ENCODE measurements around the gene CBX8. TPM values are rescaled to one million over a fixed set of nuclear protein-coding genes. Genes with fewer than 3 reads are reported as not detected.

The CBX8 gene
- total and polyA plus RNA-seq, 7 donors, result 0.28 to 5.6 (median 1.8) TPM

DNA sequence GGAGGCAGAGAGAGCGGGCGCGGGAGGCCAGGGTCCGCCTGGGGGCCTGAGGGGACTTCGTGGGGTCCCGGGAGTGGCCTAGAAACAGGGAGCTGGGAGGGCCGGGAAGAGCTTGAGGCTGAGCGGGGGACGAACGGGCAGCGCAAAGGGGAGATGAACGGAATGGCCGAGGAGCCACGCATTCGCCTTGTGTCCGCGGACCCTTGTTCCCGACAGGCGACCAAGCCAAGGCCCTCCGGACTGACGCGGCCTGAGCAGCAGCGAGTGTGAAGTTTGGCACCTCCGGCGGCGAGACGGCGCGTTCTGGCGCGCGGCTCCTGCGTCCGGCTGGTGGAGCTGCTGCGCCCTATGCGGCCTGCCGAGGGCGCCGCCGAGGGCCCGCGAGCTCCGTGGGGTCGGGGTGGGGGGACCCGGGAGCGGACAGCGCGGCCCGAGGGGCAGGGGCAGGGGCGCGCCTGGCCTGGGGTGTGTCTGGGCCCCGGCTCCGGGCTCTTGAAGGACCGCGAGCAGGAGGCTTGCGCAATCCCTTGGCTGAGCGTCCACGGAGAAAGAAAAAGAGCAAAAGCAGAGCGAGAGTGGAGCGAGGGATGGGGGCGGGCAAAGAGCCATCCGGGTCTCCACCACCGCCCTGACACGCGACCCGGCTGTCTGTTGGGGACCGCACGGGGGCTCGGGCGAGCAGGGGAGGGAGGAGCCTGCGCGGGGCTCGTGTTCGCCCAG is 43.6 kb upstream of the CBX8 start:
- Histone ChIP-seq H3K9me3 (no peaks in the 10 kb centered on the region), H3K4me1 (peaks cover 0 to 87% (median 80%) of the 10 kb centered on the region in 4 donors), H3K27ac (peak overlapping the region in 2 of 4 donors; percentile 71 to 80), H3K4me3 (peak overlapping the region in 2 of 4 donors; percentile 76 to 84), H3K36me3 (peaks cover 0 to 2% (median 0%) of the 10 kb centered on the region in 4 donors), H3K27me3 (peaks cover 37 to 57% (median 40%) of the 10 kb centered on the region in 3 donors)
- TF ChIP-seq POLR2A (IDR thresholded peaks at IDR 0.05) (no peak), EP300 (IDR thresholded peaks at IDR 0.05) (no peak), CTCF (IDR thresholded peaks at IDR 0.05) (peak in 1 of 4 experiments; percentile 10), POLR2AphosphoS5 (IDR thresholded peaks at IDR 0.05) (peak in 2 of 4 donors; percentile 3 to 48)
- intact Hi-C loops (cut with DNase I), result loop anchor here (1.0 to 5.0 kb wide), 3 partner anchors 44 to 422 kb away; partner anchors contain the start of gene RNF213
- peak; percentile 92 for DNase-seq
- 5 to 8% methylated on average over 74 of the region's 74 CpGs for WGBS, 2 donors

DNA sequence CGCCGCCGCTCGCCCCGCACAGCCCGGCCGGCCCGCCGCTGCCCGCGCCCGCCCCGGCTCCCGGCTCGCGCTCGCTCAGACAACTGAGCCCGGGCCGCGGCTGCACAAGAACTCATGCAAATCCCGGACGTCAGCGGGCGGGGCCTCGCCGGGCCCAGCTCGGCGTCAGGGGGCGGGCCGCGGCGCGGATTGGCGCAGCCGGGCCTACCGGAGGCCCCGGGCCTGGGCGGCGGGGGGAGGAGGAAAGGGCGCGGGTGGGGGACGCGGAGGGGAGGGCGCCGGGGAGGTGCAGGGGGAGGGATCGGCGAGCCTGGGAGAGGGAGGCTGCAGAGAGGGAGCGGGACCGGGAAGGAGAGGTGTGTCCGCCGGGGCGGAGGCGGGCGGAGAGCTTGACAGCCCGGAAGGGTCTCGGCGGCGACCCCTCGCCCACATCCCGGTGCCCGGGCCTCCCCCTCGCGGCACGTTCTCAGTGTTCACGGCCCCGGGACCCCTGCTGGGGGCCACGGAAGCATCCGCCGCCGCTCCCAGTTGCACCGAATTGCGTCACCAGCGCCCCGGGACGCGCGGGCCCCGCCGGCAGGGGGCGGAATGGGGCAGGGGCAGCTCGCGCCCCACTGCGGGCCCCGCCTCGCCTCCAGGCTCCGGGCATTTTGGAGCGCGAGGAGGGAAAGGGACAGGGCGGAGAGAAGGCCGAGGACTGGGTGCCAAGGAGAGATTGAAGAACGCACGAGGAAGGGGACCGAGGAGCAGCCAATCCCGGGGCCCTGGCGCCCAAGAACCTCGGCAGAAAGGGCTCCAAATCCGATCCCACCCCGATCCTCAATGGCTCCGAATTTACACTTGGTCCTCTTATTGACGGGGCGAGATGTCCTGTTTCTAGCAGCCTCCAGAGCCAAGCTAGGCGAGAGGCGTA is 42.7 kb upstream of the CBX8 start, which contains the start of gene CBX4:
CBX4 (minus strand) TSS at position 85 of the 913 bp plus-strand sequence. CDS start 189 bp downstream, outside the sequence.
- H3K27me3 ChIP-seq, result peaks cover 37 to 53% (median 41%) of the 10 kb centered on the region in 3 donors
- no peaks in the 10 kb centered on the region for H3K9me3 ChIP-seq
- WGBS, 2 donors, result 2% methylated on average over 103 of the region's 103 CpGs
- peak within 1 kb of the TSS; percentile 35 to 84 (median 76) for H3K4me3 ChIP-seq
- H3K4me1 ChIP-seq, result peaks cover 0 to 79% (median 73%) of the 10 kb centered on the region in 4 donors
- H3K27ac ChIP-seq, result peak within 1 kb of the TSS; percentile 90 to 98 (median 97)
- TF ChIP-seq CTCF (IDR thresholded peaks at IDR 0.05) (peak in 3 of 4 experiments; percentile 41 to 53 (median 45)), EP300 (IDR thresholded peaks at IDR 0.05) (no peak), POLR2A (IDR thresholded peaks at IDR 0.05) (peak in 1 of 2 donors; percentile 25), POLR2AphosphoS5 (IDR thresholded peaks at IDR 0.05) (peak; percentile 83 to 95 (median 92))
- peaks cover 2 to 10% (median 5%) of the 10 kb centered on the region in 4 donors for H3K36me3 ChIP-seq
- intact Hi-C loops (cut with DNase I), result loop anchor here (1.0 to 5.0 kb wide), 5 partner anchors 29 to 423 kb away; partner anchors contain the start of genes CBX2 and RNF213
- peak; percentile 98 for DNase-seq

GRCh38 chr17:79838522-79839274 is 41.8 kb upstream of the CBX8 start:
- DNase-seq, result no peak
- peaks cover 9 to 19% (median 15%) of the 10 kb centered on the region in 4 donors for H3K36me3 ChIP-seq
- no peaks in the 10 kb centered on the region for H3K9me3 ChIP-seq
- WGBS, 2 donors, result 1% methylated on average over 67 of the region's 67 CpGs
- TF ChIP-seq POLR2A (IDR thresholded peaks at IDR 0.05) (no peak), POLR2AphosphoS5 (IDR thresholded peaks at IDR 0.05) (peak in 3 of 4 donors; percentile 26 to 39 (median 28))
- H3K4me3 ChIP-seq, result peak overlapping the region; percentile 35 to 84 (median 76)
- peaks cover 37 to 53% (median 47%) of the 10 kb centered on the region in 3 donors for H3K27me3 ChIP-seq
- intact Hi-C loops (cut with DNase I), result loop anchor here (2.0 to 5.0 kb wide), 2 partner anchors 28 to 61 kb away; partner anchors contain the start of gene CBX2
- peaks cover 0 to 70% (median 64%) of the 10 kb centered on the region in 4 donors for H3K4me1 ChIP-seq
- H3K27ac ChIP-seq, result peak overlapping the region; percentile 90 to 98 (median 97)

DNA sequence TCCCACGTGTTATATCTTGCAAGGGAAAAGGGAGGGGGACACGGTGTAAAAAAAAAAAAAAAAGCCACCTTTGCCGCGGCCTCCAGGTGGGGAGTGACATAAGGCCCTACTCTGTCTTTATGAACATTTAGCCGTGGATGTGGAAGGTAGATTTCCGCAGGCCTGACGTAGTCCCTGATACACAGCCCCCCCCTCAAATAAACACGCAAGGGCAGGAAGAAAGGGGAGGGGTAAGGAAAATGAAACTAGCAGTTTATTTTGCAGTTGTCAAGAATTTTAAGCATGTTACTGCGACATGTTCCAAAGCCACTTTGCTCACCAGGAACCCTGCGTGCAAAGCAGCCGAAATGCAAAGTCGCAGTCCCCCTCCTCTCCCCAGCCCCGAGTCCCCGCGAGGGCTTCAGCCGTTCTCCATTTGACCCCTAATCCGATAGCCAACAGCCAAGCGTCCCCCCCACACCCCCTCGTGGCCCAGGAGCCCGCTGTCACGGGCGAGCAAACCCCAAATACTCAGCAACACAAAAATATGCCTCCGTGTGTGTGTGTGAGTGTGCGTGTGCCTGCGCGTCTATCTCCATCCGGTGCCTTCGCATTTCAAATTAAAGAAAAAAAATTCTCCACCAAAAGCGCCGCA is 41.1 kb upstream of the CBX8 start:
- H3K9me3 ChIP-seq, result no peaks in the 10 kb centered on the region
- intact Hi-C loops (cut with DNase I), result loop anchor here (2.0 to 5.0 kb wide), 2 partner anchors 27 to 61 kb away; partner anchors contain the start of gene CBX2
- peaks cover 31 to 53% (median 40%) of the 10 kb centered on the region in 3 donors for H3K27me3 ChIP-seq
- WGBS, 2 donors, result 0 to 1% methylated on average over 30 of the region's 30 CpGs
- DNase-seq, result no peak
- H3K27ac ChIP-seq, result peak overlapping the region; percentile 90 to 98 (median 97)
- peaks cover 0 to 67% (median 60%) of the 10 kb centered on the region in 4 donors for H3K4me1 ChIP-seq
- peaks cover 9 to 26% (median 16%) of the 10 kb centered on the region in 4 donors for H3K36me3 ChIP-seq
- peak overlapping the region; percentile 35 to 84 (median 76) for H3K4me3 ChIP-seq
- TF ChIP-seq CTCF (IDR thresholded peaks at IDR 0.05) (peak in 1 of 4 experiments; percentile 10), POLR2A (IDR thresholded peaks at IDR 0.05) (no peak), POLR2AphosphoS5 (IDR thresholded peaks at IDR 0.05) (peak in 1 of 4 donors; percentile 3), EP300 (IDR thresholded peaks at IDR 0.05) (no peak)

Measured in sigmoid colon (tissue), 7 donors.